D721Med (cell line): ENCODE measurements around the gene SNRNP48.

Experiments
- DNase-seq: peaks from one replicate; pipeline ENCODE4 v3.0.0; 2011; ENCODE audit warnings: low spot score; ENCODE audit not compliant: insufficient read length
- FAIRE-seq: peaks from 2 replicates; lab custom pipeline; 2011; peaks lifted over from hg19 to GRCh38; lab: Jason Lieb, UNC
- CTCF ChIP-seq: IDR thresholded peaks from 2 replicates; pipeline ENCODE4 v1.5.1; 2012; ENCODE audit warnings: mild to moderate bottlenecking, control low read depth; ENCODE audit not compliant: insufficient read depth; ENCODE audit errors: missing control alignments

The SNRNP48 gene

GRCh38 chr6:7559651-7560385, 30.2 kb upstream of the SNRNP48 start:
- FAIRE-seq = no peak

GRCh38 chr6:7561153-7561964, 28.6 kb upstream of the SNRNP48 start:
- FAIRE-seq = no peak
- no peak for DNase-seq
- TF ChIP-seq CTCF = no peak

More at GRCh38 chr6:7559651-7560385, 30.2 kb upstream of the SNRNP48 start:
- TF ChIP-seq CTCF = no peak
- DNase-seq = no peak

GRCh38 chr6:7562769-7563168, 27.2 kb upstream of the SNRNP48 start:
- TF ChIP-seq CTCF = no peak
- FAIRE-seq (no peak), DNase-seq (no peak)

- FAIRE-seq (no peak), DNase-seq (no peak)
- no peak for TF ChIP-seq CTCF
Observed at GRCh38 chr6:7566107-7566506, 23.9 kb upstream of the SNRNP48 start.

- TF ChIP-seq CTCF = no peak
- DNase-seq (no peak), FAIRE-seq (no peak)
Observed at GRCh38 chr6:7566617-7567173, 23.3 kb upstream of the SNRNP48 start.

- no peak for DNase-seq
- no peak for TF ChIP-seq CTCF
- no peak for FAIRE-seq
Observed at GRCh38 chr6:7568021-7568420, 22.0 kb upstream of the SNRNP48 start.
